H9 (cell line): ENCODE results near the gene SEMA5A. TPM values are rescaled to one million over a fixed set of nuclear protein-coding genes. Genes with fewer than 3 reads are reported as not detected.

Experiments
- DNase-seq: peaks from one replicate; pipeline ENCODE4 v3.0.0-alpha.2; 2017
- H2AFZ ChIP-seq: one replicate; pipeline ENCODE4 v1.6.1; 2013; ENCODE audit warnings: mild to moderate bottlenecking, low read length, control low read depth, moderate library complexity
- H2AK5ac ChIP-seq: 2 replicates; pipeline ENCODE4 v1.6.1; 2013; ENCODE audit warnings: low read length, control low read depth, mixed read lengths; ENCODE audit not compliant: insufficient read length
- H2BK120ac ChIP-seq: one replicate; pipeline ENCODE4 v1.6.1; 2013; ENCODE audit warnings: low read depth, mild to moderate bottlenecking, low read length, control low read depth, inconsistent platforms; ENCODE audit not compliant: poor library complexity, severe bottlenecking
- H2BK12ac ChIP-seq: 2 replicates; pipeline ENCODE4 v1.6.1; 2013; ENCODE audit warnings: low read length, control low read depth, mixed read lengths, low read depth; ENCODE audit not compliant: insufficient read length
- H2BK15ac ChIP-seq: 2 replicates; pipeline ENCODE4 v1.6.1; 2013; ENCODE audit warnings: low read depth, low read length, control low read depth
- H2BK20ac ChIP-seq: one replicate; pipeline ENCODE4 v1.6.1; 2013; ENCODE audit warnings: low read depth, mild to moderate bottlenecking, low read length, control low read depth, inconsistent platforms; ENCODE audit not compliant: poor library complexity, severe bottlenecking
- H2BK5ac ChIP-seq: 2 replicates; pipeline ENCODE4 v1.6.1; 2013; ENCODE audit warnings: low read length, control low read depth, mixed read lengths; ENCODE audit not compliant: insufficient read length
- H3K14ac ChIP-seq: 2 replicates; pipeline ENCODE4 v1.6.1; 2013; ENCODE audit warnings: low read length, control low read depth; ENCODE audit not compliant: insufficient read depth
- H3K18ac ChIP-seq: 2 replicates; pipeline ENCODE4 v1.6.1; 2013; ENCODE audit warnings: low read depth, mild to moderate bottlenecking, mixed read lengths, low read length, control low read depth; ENCODE audit not compliant: insufficient read length
- H3K23ac ChIP-seq: 2 replicates; pipeline ENCODE4 v1.6.1; 2013; ENCODE audit warnings: low read length, control low read depth, mixed read lengths, low read depth; ENCODE audit not compliant: insufficient read length
- H3K23me2 ChIP-seq: 2 replicates; pipeline ENCODE4 v1.6.1; 2013; ENCODE audit warnings: low read depth, mild to moderate bottlenecking, mixed read lengths, low read length, control low read depth; ENCODE audit not compliant: insufficient read length, poor library complexity, severe bottlenecking
- H3K27ac ChIP-seq: 2 replicates; pipeline ENCODE4 v1.5.1; 2013; ENCODE audit warnings: low read length, control low read depth, mixed read lengths, low read depth; ENCODE audit not compliant: insufficient read length
- H3K27me3 ChIP-seq: 2 replicates; pipeline ENCODE4 v1.6.1; 2013; ENCODE audit warnings: low read length, control low read depth, inconsistent platforms; ENCODE audit not compliant: insufficient read depth
- H3K4ac ChIP-seq: 2 replicates; pipeline ENCODE4 v1.6.1; 2013; ENCODE audit warnings: low read depth, mild to moderate bottlenecking, control low read depth, inconsistent platforms, low read length, moderate library complexity
- H3K4me1 ChIP-seq: 2 replicates; pipeline ENCODE4 v1.6.1; 2013; ENCODE audit warnings: low read length, control low read depth, inconsistent platforms; ENCODE audit not compliant: insufficient read depth
- H3K4me2 ChIP-seq: 2 replicates; pipeline ENCODE4 v1.6.1; 2013; ENCODE audit warnings: low read length, control low read depth, mixed read lengths; ENCODE audit not compliant: insufficient read length, insufficient read depth
- H3K56ac ChIP-seq: 2 replicates; pipeline ENCODE4 v1.6.1; 2013; ENCODE audit warnings: low read depth, mild to moderate bottlenecking, mixed read lengths, low read length, control low read depth; ENCODE audit not compliant: insufficient read length
- H3K79me1 ChIP-seq: 2 replicates; pipeline ENCODE4 v1.6.1; 2013; ENCODE audit warnings: low read depth, mild to moderate bottlenecking, moderate library complexity, low read length, control low read depth, inconsistent platforms; ENCODE audit not compliant: insufficient read depth, poor library complexity, severe bottlenecking
- H3K79me2 ChIP-seq: 2 replicates; pipeline ENCODE4 v1.6.1; 2013; ENCODE audit warnings: low read length, control low read depth, inconsistent platforms; ENCODE audit not compliant: insufficient read depth
- H3K9ac ChIP-seq: 2 replicates; pipeline ENCODE4 v1.6.1; 2013; ENCODE audit warnings: low read length, control low read depth, mixed read lengths; ENCODE audit not compliant: insufficient read length; ENCODE audit errors: extremely low read depth
- H3K9me3 ChIP-seq: one replicate; pipeline ENCODE4 v1.6.1; 2013; ENCODE audit warnings: low read depth, low read length, inconsistent platforms; ENCODE audit not compliant: control insufficient read depth
- H3T11ph ChIP-seq: one replicate; pipeline ENCODE4 v1.6.1; 2013; ENCODE audit warnings: mild to moderate bottlenecking, low read length, control low read depth, inconsistent platforms
- H4K20me1 ChIP-seq: one replicate; pipeline ENCODE4 v1.6.1; 2013; ENCODE audit not compliant: control insufficient read depth, insufficient read length, insufficient read depth
- H4K5ac ChIP-seq: 2 replicates; pipeline ENCODE4 v1.6.1; 2013; ENCODE audit warnings: low read depth, mild to moderate bottlenecking, mixed read lengths, low read length, control low read depth; ENCODE audit not compliant: insufficient read length
- H4K8ac ChIP-seq: replicated peaks from 2 replicates; pipeline ENCODE4 v1.6.1; 2013; ENCODE audit warnings: low read length, control low read depth, mixed read lengths, low read depth; ENCODE audit not compliant: insufficient read length
- H4K91ac ChIP-seq: 2 replicates; pipeline ENCODE4 v1.6.1; 2013; ENCODE audit warnings: low read depth, mild to moderate bottlenecking, moderate library complexity, mixed read lengths, low read length, control low read depth; ENCODE audit not compliant: insufficient read length
- H3K27ac Mint-ChIP-seq, 3 experiments: 2 replicates in 2 of 3; 3 replicates in 1 of 3; pipeline ENCODE4 v1.8.0; 2020 to 2021; ENCODE audit warnings: mixed read lengths in 3 of 3, mild to moderate bottlenecking in 1 of 3, moderate library complexity in 1 of 3
- H3K27me3 Mint-ChIP-seq: 2 replicates; pipeline ENCODE4 v1.8.0; 2021; ENCODE audit warnings: low read depth, mild to moderate bottlenecking, moderate library complexity, mixed read lengths
- H3K36me3 Mint-ChIP-seq, 3 experiments: 2 replicates in 2 of 3; 3 replicates in 1 of 3; pipeline ENCODE4 v1.8.0; 2020 to 2021; ENCODE audit warnings: low read depth in 3 of 3, mixed read lengths in 3 of 3; ENCODE audit not compliant: insufficient read depth in 1 of 3
- H3K4me1 Mint-ChIP-seq, 2 experiments: 2 replicates each; pipeline ENCODE4 v1.8.0; 2020; ENCODE audit warnings: mixed read lengths in 2 of 2
- H3K4me3 Mint-ChIP-seq, 2 experiments: 2 replicates in 1 of 2; 3 replicates in 1 of 2; pipeline ENCODE4 v1.8.0; 2020 to 2021; ENCODE audit warnings: mild to moderate bottlenecking in 2 of 2, mixed read lengths in 2 of 2, moderate library complexity in 1 of 2
- H3K9me3 Mint-ChIP-seq, 2 experiments: 2 replicates in 1 of 2; 3 replicates in 1 of 2; pipeline ENCODE4 v1.8.0; 2020; ENCODE audit warnings: mild to moderate bottlenecking in 2 of 2, mixed read lengths in 2 of 2, moderate library complexity in 1 of 2
- WGBS: extraction: QIAGEN DNeasy Blood & Tissue Kit; methylation state at CpG from one replicate; pipeline ENCODE4 v1.1.7; 2013; ENCODE audit warnings: missing lambda C conversion rate, low lambda C conversion rate, mixed read lengths; ENCODE audit not compliant: insufficient read length; ENCODE audit errors: extremely low coverage; 5-methylcytosine and 5-hydroxymethylcytosine counted together
- total RNA-seq: library from RNA; stranded (reverse); gene quantifications from 2 replicates; pipeline ENCODE4 v1.2.1, GENCODE V29; 2021
- TF ChIP-seq, protein P1 (sequence below): fragments of 200-600 bp; sonication (generic); conservative IDR thresholded peaks from 3 replicates; pipeline ENCODE4 v1.8.0; 2021; ENCODE audit warnings: antibody characterized with exemption, mild to moderate bottlenecking

SEMA5A gene
- total RNA-seq, 1 experiment from 2014 or later, result 4.3 TPM

DNA sequence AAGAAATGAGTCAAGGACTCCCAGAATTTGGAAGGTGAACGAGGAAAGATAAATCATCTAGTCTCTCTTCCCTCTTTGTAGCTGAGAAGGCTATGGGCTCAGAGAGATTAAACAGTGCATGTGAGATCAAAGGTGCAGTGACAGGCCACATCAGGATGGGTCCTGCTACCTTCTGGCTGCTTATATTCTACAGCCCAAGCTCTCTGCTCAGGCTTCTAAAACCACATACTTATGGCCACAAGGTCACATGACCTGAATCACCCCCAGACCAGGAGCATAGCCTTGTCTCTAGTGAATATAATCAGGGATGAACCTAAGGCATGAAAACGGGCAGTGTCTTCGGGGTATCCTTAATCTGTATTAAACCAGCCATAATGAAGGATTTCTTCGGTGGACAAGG is 158.9 kb downstream of the SEMA5A start:
- H3K36me3 Mint-ChIP-seq, result no peaks in the 10 kb centered on the region
- H3K79me2 ChIP-seq, result no peaks in the 10 kb centered on the region
- H3K27me3 ChIP-seq, result no peaks in the 10 kb centered on the region
- no peak for DNase-seq
- H3K23me2 ChIP-seq, result no peaks in the 10 kb centered on the region
- no peaks in the 10 kb centered on the region for H3K79me1 ChIP-seq
- no peak overlapping the region for H2BK20ac ChIP-seq
- H3K4me1 Mint-ChIP-seq, result peaks cover 8 to 9% of the 10 kb centered on the region in 2 experiments
- H4K20me1 ChIP-seq, result no peaks in the 10 kb centered on the region
- H3K14ac ChIP-seq, result no peak overlapping the region
- H3K27me3 Mint-ChIP-seq, result no peaks in the 10 kb centered on the region
- H3K56ac ChIP-seq, result no peak overlapping the region
- no peak overlapping the region for H2BK120ac ChIP-seq
- no peak overlapping the region for H3T11ph ChIP-seq
- TF ChIP-seq, protein P1, sequence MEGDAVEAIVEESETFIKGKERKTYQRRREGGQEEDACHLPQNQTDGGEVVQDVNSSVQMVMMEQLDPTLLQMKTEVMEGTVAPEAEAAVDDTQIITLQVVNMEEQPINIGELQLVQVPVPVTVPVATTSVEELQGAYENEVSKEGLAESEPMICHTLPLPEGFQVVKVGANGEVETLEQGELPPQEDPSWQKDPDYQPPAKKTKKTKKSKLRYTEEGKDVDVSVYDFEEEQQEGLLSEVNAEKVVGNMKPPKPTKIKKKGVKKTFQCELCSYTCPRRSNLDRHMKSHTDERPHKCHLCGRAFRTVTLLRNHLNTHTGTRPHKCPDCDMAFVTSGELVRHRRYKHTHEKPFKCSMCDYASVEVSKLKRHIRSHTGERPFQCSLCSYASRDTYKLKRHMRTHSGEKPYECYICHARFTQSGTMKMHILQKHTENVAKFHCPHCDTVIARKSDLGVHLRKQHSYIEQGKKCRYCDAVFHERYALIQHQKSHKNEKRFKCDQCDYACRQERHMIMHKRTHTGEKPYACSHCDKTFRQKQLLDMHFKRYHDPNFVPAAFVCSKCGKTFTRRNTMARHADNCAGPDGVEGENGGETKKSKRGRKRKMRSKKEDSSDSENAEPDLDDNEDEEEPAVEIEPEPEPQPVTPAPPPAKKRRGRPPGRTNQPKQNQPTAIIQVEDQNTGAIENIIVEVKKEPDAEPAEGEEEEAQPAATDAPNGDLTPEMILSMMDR, result no peak
- H2BK15ac ChIP-seq, result no peak overlapping the region
- H3K4ac ChIP-seq, result no peak overlapping the region
- no peak overlapping the region for H4K5ac ChIP-seq
- no peak overlapping the region for H3K9ac ChIP-seq
- no peaks in the 10 kb centered on the region for H3K9me3 Mint-ChIP-seq
- no CpG with 5 or more reads among the region's 4 CpGs for WGBS
- H2AFZ ChIP-seq, result no peak overlapping the region
- H3K18ac ChIP-seq, result no peak overlapping the region
- H3K4me3 Mint-ChIP-seq, result no peak overlapping the region
- no peak overlapping the region for H3K27ac Mint-ChIP-seq
- no peaks in the 10 kb centered on the region for H3K4me1 ChIP-seq
- H2AK5ac ChIP-seq, result no peak overlapping the region
- no peak overlapping the region for H2BK12ac ChIP-seq
- H3K4me2 ChIP-seq, result no peak overlapping the region
- no peak overlapping the region for H4K91ac ChIP-seq
- H3K27ac ChIP-seq, result no peak overlapping the region
- no peak overlapping the region for H4K8ac ChIP-seq
- no peak overlapping the region for H2BK5ac ChIP-seq
- no peak overlapping the region for H3K23ac ChIP-seq
- H3K9me3 ChIP-seq, result no peaks in the 10 kb centered on the region
